Stimulated activated CD8-positive, alpha-beta memory T cell treated with anti-CD3 and anti-CD28 coated beads, Interleukin-12 subunit alpha, Interleukin-12 subunit beta, amount 100 ng/mL, for 1 hour (primary cell): ENCODE results near the gene FAAP20.
A peak's percentile ranks its signal among the peaks of the same experiment; 100 is the strongest.

Experiments
- DNase-seq: peaks from one replicate; pipeline ENCODE4 v3.0.0-alpha.2; 2020; ENCODE audit warnings: low read depth

FAAP20 gene

GRCh38 chr1:2194898-2195673, 514 bp upstream of the FAAP20 start:
- DNase-seq = peak; percentile 73

- DNase-seq = no peak
Observed at GRCh38 chr1:2193514-2194281, 874 bp downstream of the FAAP20 start.

DNA sequence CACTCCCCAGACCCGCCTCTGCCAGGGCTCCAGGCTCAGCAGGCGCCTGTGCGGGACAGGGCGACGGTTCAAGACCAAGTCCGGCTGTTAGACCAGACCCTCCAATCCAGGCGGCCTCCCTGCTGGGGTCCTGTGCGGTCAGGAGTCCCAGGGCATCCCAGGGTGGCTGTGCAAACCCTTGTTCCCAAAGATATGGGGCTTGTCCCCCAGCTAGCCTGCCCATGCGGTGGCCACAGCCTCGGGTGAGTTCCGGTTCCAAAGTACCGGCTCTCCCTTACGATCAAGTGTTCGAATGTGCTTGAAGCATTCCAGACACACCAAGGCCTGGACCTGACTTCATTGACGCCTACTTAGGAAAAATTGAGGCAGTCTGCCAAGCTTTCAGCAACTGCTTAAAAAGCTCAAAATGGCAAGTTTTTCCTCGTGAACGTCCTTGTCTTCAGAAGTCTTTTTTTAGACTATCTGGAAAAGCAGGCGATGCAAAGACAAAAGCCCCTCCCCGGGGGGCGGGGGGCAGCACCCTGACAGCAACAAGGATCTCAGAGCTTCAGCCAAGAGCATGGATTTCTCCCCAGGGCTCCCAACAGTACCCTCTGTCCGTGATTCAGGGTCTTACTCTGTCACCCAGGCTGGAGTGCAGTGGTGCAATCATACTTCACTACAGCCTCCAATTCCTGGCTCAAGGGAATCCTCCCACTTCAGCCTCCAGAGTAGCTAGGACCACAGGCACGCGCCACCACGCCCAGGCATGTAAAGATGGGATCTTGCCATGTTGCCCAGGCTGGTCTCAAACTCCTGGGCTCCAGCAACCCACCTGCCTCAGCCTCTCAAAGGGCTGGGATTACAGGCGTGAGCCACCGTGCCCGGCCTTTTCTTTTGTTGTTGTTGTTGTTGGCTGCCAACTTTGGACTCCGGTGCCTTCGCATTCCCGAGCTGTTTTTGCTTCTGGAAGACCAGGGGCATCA, 2.3 kb downstream of the FAAP20 start:
- DNase-seq = no peak

- no peak for DNase-seq
Observed at GRCh38 chr1:2190491-2190976, 4.0 kb downstream of the FAAP20 start.

GRCh38 chr1:2189459-2190425, 4.8 kb downstream of the FAAP20 start:
- peak; percentile 82 for DNase-seq

GRCh38 chr1:2188336-2188735, 6.2 kb downstream of the FAAP20 start:
- no peak for DNase-seq

DNA sequence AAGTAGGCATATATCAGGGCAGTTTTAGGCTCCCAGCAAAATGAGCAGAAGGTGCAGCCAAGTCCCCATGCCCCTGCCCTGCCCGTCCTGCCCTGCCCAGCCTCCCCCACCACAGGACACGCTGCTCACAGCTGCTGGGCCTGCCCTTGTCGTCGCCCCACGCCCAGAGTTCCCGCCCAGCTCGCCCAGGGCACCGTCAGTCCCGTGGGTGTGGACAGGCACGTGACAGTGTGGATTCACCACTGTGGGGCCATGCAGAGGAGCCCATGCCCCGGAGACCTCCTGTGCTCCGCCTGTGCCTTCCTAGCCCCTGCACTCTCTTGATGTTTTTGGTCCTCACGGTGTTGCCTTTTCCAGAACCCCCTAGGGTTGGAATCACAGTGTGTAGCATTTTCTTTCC, 7.0 kb downstream of the FAAP20 start:
- DNase-seq = no peak

GRCh38 chr1:2186901-2187300, 7.7 kb downstream of the FAAP20 start:
- no peak for DNase-seq

DNA sequence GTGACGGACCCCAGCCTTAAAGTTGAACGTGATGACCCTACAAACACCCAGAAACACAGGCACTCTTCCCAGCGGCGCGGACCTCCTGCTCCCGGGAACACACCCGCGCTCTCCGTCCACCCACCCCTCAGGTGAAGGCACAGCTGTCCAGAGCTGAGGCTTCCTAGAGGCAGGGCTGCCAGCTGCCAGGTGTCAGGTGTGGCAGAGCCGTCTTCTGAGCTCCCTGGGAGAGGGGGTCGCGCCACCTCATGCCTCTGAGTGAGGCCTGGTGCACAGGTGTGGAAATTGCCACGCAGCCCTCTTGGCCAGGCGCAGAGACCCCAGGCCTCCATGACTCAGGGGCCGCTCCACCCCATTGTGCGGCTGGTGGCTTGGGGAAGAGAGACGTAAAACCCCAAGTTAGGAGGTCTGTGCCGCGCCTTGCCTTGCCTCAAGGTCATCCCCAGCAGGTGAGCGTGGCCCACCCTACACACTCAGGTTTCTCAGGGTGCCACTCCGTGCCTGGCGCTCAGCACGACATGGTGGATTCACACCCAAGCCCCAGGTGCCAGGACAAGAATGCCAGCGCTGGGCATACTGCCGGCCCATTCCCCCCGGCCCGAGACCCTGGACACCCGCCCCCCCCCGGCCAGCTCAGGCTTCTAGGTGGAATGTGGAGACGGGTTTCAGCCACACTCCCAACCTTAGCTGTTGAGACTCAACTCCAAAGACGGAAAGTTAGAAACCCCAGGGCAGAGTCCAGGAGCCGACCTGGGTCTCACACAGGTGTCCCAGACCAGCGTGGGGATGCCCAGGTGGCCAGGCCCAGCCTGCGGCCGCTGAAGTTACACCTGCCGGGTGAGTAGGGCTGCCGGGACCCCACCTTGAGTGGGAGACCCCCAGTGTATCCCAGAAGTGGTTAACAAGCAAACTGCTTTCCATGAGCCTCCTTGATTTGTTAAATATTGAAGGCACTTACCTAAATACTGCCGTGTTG, 8.4 kb downstream of the FAAP20 start:
- no peak for DNase-seq

- DNase-seq = no peak
Observed at GRCh38 chr1:2184934-2185333, 9.6 kb downstream of the FAAP20 start.

- DNase-seq = no peak
Observed at GRCh38 chr1:2184531-2184930, 10.0 kb downstream of the FAAP20 start.

DNA sequence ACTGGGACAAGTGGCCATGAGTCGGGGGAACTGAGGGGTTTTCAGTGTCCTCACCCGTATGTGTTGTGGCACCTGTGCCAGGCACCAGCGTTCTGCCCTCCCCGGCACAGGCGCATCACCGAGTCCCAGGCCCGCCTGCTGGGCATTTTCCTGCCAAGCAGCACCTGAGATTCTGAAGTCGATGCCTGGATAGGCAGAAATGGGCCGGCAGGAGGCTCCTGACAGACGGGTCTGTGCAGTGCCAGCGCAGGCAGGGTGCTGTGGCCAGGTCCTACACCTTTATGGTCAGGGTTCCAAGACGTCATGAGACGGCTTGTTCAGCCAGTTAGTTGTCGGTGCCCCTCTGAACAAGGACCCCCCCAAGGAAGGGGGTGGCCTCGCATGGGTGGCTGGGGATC, 10.6 kb downstream of the FAAP20 start:
- no peak for DNase-seq

- no peak for DNase-seq
Observed at GRCh38 chr1:2182376-2182775, 12.2 kb downstream of the FAAP20 start.

DNA sequence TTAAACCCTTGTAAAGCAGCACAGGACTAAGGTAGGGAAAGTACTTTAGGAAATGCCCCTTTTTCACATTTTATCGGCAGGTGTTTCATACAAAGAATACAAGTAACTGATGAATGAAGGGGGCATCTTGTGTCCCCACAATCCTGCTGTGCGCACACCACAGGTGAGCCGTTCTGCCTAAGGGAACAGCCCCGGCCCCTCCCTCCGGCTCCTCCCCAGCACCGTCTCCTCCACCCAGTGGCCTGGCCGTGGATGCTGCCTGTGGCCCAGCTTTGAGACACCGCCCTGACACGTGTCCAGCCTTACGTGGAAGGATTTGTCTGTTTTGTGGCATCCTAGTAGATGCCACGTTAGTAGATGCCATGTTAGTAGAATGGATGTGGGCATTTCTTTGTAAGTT, 12.8 kb downstream of the FAAP20 start:
- no peak for DNase-seq

DNA sequence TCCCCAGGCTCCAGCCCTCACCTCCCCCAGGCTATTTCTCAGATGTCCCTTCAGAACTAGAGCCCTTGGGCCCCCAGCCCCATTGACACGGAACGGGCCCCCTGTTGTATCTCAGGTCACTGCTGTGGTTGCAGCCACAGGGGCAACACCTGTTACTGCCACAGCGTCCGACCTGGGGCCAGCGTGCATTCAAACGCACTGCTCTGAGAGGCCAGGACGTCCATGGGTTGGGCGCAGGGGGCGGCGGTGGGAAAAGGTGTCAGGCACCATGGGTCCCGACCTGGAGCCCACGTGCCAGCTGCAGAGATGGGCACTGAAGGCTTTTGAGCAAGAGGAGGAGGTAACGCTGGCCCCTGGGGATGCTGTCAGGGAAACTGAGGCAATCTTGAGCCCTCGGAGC, 13.3 kb downstream of the FAAP20 start:
- DNase-seq = no peak

- no peak for DNase-seq
Observed at GRCh38 chr1:2180297-2181245, 14.0 kb downstream of the FAAP20 start.

DNA sequence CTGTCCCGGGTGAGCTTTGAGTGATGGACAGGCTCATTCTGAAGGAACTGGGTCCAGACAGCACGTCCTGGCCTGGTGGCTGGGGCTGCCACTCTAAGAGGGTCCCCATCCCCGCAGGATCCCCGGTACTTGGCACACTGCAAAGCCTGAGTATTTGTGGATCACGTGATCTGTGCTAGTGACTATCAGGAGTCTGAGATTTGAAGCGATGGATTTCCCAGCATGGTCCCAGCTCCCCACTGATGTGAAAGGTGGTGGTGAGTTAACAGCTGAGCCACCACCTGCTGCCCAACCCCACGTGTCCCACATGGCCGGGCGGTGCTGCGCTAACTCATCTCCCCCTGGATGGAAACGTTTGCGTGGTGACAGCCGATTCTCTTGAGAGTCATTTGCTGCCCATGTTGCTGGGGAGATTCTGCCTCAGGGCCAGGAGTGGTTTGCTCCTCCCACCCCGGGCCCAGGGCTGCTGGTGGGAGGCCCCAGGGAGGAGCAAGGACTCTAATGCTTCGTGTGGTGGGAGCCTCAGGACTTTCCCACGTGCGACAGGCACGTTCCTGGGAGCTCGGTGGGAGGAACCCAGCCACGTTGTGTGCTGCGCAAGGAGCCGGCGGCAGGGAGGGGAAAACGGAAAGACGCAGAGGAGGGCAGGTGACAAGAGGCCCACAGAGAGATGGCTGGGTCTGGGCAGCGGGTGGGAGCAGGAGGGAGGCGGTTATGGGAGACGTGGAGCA, 15.1 kb downstream of the FAAP20 start:
- no peak for DNase-seq

- no peak for DNase-seq
Observed at GRCh38 chr1:2178875-2179274, 15.7 kb downstream of the FAAP20 start.
